Activated T-cell treated with anti-CD3 and anti-CD28 coated beads for 48 hours (primary cell): ENCODE measurements around the gene GNPDA1.
A peak's percentile ranks its signal among the peaks of the same experiment; 100 is the strongest.
"Not testable (repeated sequence)": the region's sequence is repeated elsewhere in the genome, so short reads cannot be mapped to it uniquely, and the experiment has no call there.

Experiments used
- DNase-seq: peaks from one replicate; pipeline ENCODE4 v3.0.0-alpha.2; 2020; ENCODE audit warnings: low read depth

Gene GNPDA1

GRCh38 chr5:142012792-142013388 is at the start of gene GNPDA1:
GNPDA1 (minus strand) TSS chr5:142013027; CDS start chr5:142012035, 992 bp downstream.
- DNase-seq: peak; percentile 75

GRCh38 chr5:142059304-142059940 is 46.6 kb upstream of the GNPDA1 start:
- DNase-seq: no peak

- no peak for DNase-seq
Observed at GRCh38 chr5:142057697-142058056, 44.9 kb upstream of the GNPDA1 start.

GRCh38 chr5:142056816-142057696 is 44.2 kb upstream of the GNPDA1 start:
- DNase-seq: no peak

GRCh38 chr5:142055301-142055700 is 42.5 kb upstream of the GNPDA1 start:
- DNase-seq: no peak

GRCh38 chr5:142053426-142054151 is 40.8 kb upstream of the GNPDA1 start:
- DNase-seq: no peak

GRCh38 chr5:142052026-142052425 is 39.2 kb upstream of the GNPDA1 start:
- not testable (repeated sequence) for DNase-seq

GRCh38 chr5:142048272-142048671 is 35.4 kb upstream of the GNPDA1 start:
- DNase-seq: no peak

GRCh38 chr5:142046191-142046590 is 33.4 kb upstream of the GNPDA1 start:
- DNase-seq: no peak

GRCh38 chr5:142040881-142041280 is 28.1 kb upstream of the GNPDA1 start:
- DNase-seq: not testable (repeated sequence)

GRCh38 chr5:142040285-142040684 is 27.5 kb upstream of the GNPDA1 start:
- DNase-seq: no peak

- DNase-seq: no peak
Observed at GRCh38 chr5:142038735-142039134, 25.9 kb upstream of the GNPDA1 start.

GRCh38 chr5:142037599-142037998 is 24.8 kb upstream of the GNPDA1 start:
- DNase-seq: not testable (repeated sequence)

- no peak for DNase-seq
Observed at GRCh38 chr5:142036918-142037317, 24.1 kb upstream of the GNPDA1 start.

- DNase-seq: no peak
Observed at GRCh38 chr5:142034994-142035393, 22.2 kb upstream of the GNPDA1 start.

- DNase-seq: not testable (repeated sequence)
Observed at GRCh38 chr5:142033632-142034567, 21.1 kb upstream of the GNPDA1 start.

- DNase-seq: no peak
Observed at GRCh38 chr5:142032747-142033631, 20.2 kb upstream of the GNPDA1 start.

GRCh38 chr5:142032150-142032549 is 19.3 kb upstream of the GNPDA1 start:
- no peak for DNase-seq

- DNase-seq: no peak
Observed at GRCh38 chr5:142025637-142026036, 12.8 kb upstream of the GNPDA1 start.

GRCh38 chr5:142024771-142025304 is 12.0 kb upstream of the GNPDA1 start:
- peak; percentile 84 for DNase-seq
